Measurements from ENCODE around the gene WNT1.
A peak's percentile ranks its signal among the peaks of the same experiment; 100 is the strongest.

Gene WNT1

DNA sequence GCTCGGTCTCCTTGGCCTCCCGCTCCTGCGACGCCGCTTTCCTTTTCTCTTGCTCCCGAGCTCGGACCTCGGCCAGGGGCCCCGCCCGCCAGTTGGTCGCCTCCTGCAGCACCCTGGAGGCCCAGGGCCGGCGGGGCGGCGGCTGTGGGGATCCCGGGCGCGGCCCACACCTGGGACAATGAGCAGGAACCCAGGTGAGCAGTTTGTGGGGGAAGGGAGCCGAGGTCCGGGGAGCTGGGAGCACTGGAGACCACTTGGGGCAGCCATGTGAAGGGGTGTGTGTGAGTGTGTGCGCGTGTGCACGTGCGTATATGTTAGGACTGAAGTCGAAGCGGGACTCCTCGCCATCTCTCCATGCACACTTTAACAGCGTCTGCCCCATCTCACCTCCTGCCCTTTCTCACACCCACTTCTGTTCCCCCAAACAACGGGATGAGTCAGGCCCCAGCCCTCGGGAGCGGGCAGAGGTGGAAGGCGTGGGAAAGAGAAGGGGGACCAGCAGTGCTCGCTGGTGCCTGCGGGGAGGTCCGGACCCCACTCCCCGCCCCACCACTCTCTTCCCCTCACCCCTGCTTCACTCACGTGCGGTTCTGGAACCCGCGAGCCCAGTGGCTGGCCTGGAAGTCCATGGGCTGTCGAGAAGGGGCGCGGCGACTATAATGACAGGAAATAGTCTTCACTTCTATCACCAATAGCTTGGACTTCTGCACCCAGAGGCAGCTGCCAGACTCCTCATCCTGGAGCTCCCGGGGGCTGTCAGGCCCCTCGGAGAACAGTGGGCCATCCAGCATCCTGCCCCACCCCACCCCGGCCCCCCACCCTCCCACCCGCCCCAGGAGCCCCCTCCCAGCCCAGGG is 20.6 kb downstream of the WNT1 start:
- no peak for DNase-seq (ENCODE audit: low read depth, low spot score)
- H3K36me3 ChIP-seq (ENCODE audit: insufficient read depth, low read length), result peaks cover 11% of the 10 kb centered on the region; the same call in 1 of the 2 replicates
- no peaks in the 10 kb centered on the region for H3K9me3 ChIP-seq (ENCODE audit: low read depth, low read length)
- peak overlapping the region; percentile 82 for H3K4me3 ChIP-seq
- H3K9ac ChIP-seq (ENCODE audit: insufficient read length), result no peak overlapping the region
- no peak for TF ChIP-seq EZH2 (IDR thresholded peaks at IDR 0.05)
- no peak for TF ChIP-seq FOXP2 (optimal IDR thresholded peaks at IDR 0.05; ENCODE audit: control extremely low read depth, extremely low read length, insufficient read depth)
- no peak for TF ChIP-seq POLR2AphosphoS5 (IDR thresholded peaks at IDR 0.05; ENCODE audit: borderline replicate concordance, low read depth, low read length)
- H3K27ac ChIP-seq, result no peak overlapping the region

- H3K27ac ChIP-seq, result no peak within 1 kb of the TSS
- H3K4me3 ChIP-seq, result peak within 1 kb of the TSS; percentile 82
- H3K9ac ChIP-seq (ENCODE audit: insufficient read length), result peak within 1 kb of the TSS; percentile 67
- TF ChIP-seq POLR2AphosphoS5 (IDR thresholded peaks at IDR 0.05; ENCODE audit: borderline replicate concordance, low read depth, low read length) (no peak; the same call in 1 of the 2 replicates), EZH2 (IDR thresholded peaks at IDR 0.05) (no peak), FOXP2 (optimal IDR thresholded peaks at IDR 0.05; ENCODE audit: control extremely low read depth, extremely low read length, insufficient read depth) (no peak)
- no peak for DNase-seq (ENCODE audit: low read depth, low spot score)
- H3K36me3 ChIP-seq (ENCODE audit: insufficient read depth, low read length), result peaks cover 12% of the 10 kb centered on the region; the same call in 1 of the 2 replicates
- H3K9me3 ChIP-seq (ENCODE audit: low read depth, low read length), result no peaks in the 10 kb centered on the region
Observed at GRCh38 chr12:48999371-49000131, 21.4 kb downstream of the WNT1 start, which contains the start of gene DDN. Gene DDN (minus strand): TSS chr12:48999375. CDS start chr12:48999287, 88 bp downstream.

- TF ChIP-seq POLR2AphosphoS5 (IDR thresholded peaks at IDR 0.05; ENCODE audit: borderline replicate concordance, low read depth, low read length), result no peak
- no peak for TF ChIP-seq EZH2 (IDR thresholded peaks at IDR 0.05)
- H3K27ac ChIP-seq, result no peak overlapping the region
- H3K9me3 ChIP-seq (ENCODE audit: low read depth, low read length), result no peaks in the 10 kb centered on the region
- no peak for DNase-seq (ENCODE audit: low read depth, low spot score)
- H3K4me3 ChIP-seq, result no peak overlapping the region
- peaks cover 20% of the 10 kb centered on the region for H3K36me3 ChIP-seq (ENCODE audit: insufficient read depth, low read length)
- H3K9ac ChIP-seq (ENCODE audit: insufficient read length), result no peak overlapping the region
Observed at GRCh38 chr12:49000346-49000745, 22.2 kb downstream of the WNT1 start.

DNA sequence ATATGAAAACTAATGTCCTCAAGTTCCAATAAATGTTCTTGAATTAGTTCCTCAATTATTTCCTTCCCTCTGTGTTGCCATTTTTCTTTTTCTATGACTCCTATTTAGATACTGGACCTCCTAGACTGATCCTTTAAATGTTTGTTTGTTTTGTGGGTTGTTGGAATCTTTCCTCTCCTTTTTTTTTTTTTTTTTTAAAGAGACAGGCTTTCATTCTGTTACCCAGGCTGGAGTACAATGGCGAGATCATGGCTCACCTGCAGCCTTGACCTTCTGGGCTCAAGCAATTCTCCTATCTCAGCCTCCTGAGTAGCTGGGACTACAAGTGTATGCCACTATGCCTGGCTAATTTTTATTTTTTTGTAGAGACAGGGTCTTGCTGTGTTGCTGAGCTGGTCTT is 30.8 kb downstream of the WNT1 start:
- TF ChIP-seq POLR2AphosphoS5 (IDR thresholded peaks at IDR 0.05; ENCODE audit: borderline replicate concordance, low read depth, low read length) (no peak), EZH2 (IDR thresholded peaks at IDR 0.05) (no peak), FOXP2 (optimal IDR thresholded peaks at IDR 0.05; ENCODE audit: control extremely low read depth, extremely low read length, insufficient read depth) (no peak)
- Histone ChIP-seq H3K27ac (no peak overlapping the region), H3K9ac (ENCODE audit: insufficient read length) (no peak overlapping the region), H3K4me3 (no peak overlapping the region), H3K9me3 (ENCODE audit: low read depth, low read length) (no peaks in the 10 kb centered on the region), H3K36me3 (ENCODE audit: insufficient read depth, low read length) (peaks cover 17% of the 10 kb centered on the region)
- no peak for DNase-seq (ENCODE audit: low read depth, low spot score)

DNA sequence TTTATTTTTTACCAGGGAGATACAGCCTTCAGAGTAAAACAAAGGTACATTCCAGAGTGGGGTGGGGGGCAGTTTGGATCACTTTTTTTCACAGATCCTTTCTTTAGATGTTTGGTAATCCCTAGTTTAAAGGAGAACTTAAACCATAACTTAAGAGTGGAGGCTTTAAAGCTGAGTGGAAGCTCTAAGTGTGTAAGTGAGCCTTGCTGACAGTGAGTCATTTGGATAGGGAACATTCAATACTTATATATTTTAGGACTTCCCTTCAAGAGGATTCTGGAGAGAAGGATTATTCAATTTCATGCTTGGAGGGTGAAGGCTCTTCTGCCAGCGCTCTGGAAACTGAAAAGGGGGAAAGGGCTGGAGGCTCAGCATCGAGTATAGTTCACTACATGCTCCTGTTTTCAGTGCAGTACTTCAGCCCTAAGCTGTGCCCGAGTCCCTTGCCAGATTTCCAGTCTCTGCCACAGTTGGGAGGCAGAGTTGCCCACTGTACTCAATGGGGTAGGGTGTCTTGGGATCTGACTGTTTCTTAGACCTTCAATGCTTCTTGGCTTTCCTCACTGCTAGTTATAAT is 32.1 kb downstream of the WNT1 start:
- H3K36me3 ChIP-seq (ENCODE audit: insufficient read depth, low read length), result peaks cover 10% of the 10 kb centered on the region
- H3K27ac ChIP-seq, result no peak overlapping the region
- no peaks in the 10 kb centered on the region for H3K9me3 ChIP-seq (ENCODE audit: low read depth, low read length)
- H3K4me3 ChIP-seq, result no peak overlapping the region
- no peak overlapping the region for H3K9ac ChIP-seq (ENCODE audit: insufficient read length)
- no peak for DNase-seq (ENCODE audit: low read depth, low spot score)
- TF ChIP-seq EZH2 (IDR thresholded peaks at IDR 0.05) (no peak), FOXP2 (optimal IDR thresholded peaks at IDR 0.05; ENCODE audit: control extremely low read depth, extremely low read length, insufficient read depth) (no peak), POLR2AphosphoS5 (IDR thresholded peaks at IDR 0.05; ENCODE audit: borderline replicate concordance, low read depth, low read length) (no peak)

GRCh38 chr12:49012739-49013138 is 34.6 kb downstream of the WNT1 start:
- Histone ChIP-seq H3K36me3 (ENCODE audit: insufficient read depth, low read length) (peaks cover 5% of the 10 kb centered on the region), H3K27ac (no peak overlapping the region), H3K4me3 (no peak overlapping the region), H3K9me3 (ENCODE audit: low read depth, low read length) (no peaks in the 10 kb centered on the region), H3K9ac (ENCODE audit: insufficient read length) (no peak overlapping the region)
- TF ChIP-seq POLR2AphosphoS5 (IDR thresholded peaks at IDR 0.05; ENCODE audit: borderline replicate concordance, low read depth, low read length), result no peak
- no peak for TF ChIP-seq EZH2 (IDR thresholded peaks at IDR 0.05)
- TF ChIP-seq FOXP2 (optimal IDR thresholded peaks at IDR 0.05; ENCODE audit: control extremely low read depth, extremely low read length, insufficient read depth), result no peak
- DNase-seq (ENCODE audit: low read depth, low spot score), result no peak

GRCh38 chr12:49013428-49013827 is 35.3 kb downstream of the WNT1 start:
- no peak for DNase-seq (ENCODE audit: low read depth, low spot score)
- Histone ChIP-seq H3K36me3 (ENCODE audit: insufficient read depth, low read length) (peaks cover 5% of the 10 kb centered on the region), H3K9me3 (ENCODE audit: low read depth, low read length) (no peaks in the 10 kb centered on the region), H3K27ac (no peak overlapping the region), H3K9ac (ENCODE audit: insufficient read length) (no peak overlapping the region), H3K4me3 (no peak overlapping the region)
- TF ChIP-seq FOXP2 (optimal IDR thresholded peaks at IDR 0.05; ENCODE audit: control extremely low read depth, extremely low read length, insufficient read depth), result no peak
- no peak for TF ChIP-seq POLR2AphosphoS5 (IDR thresholded peaks at IDR 0.05; ENCODE audit: borderline replicate concordance, low read depth, low read length)
- TF ChIP-seq EZH2 (IDR thresholded peaks at IDR 0.05), result no peak

- DNase-seq (ENCODE audit: low read depth, low spot score), result no peak
- H3K9ac ChIP-seq (ENCODE audit: insufficient read length), result no peak overlapping the region
- H3K36me3 ChIP-seq (ENCODE audit: insufficient read depth, low read length), result peaks cover 5% of the 10 kb centered on the region
- H3K9me3 ChIP-seq (ENCODE audit: low read depth, low read length), result no peaks in the 10 kb centered on the region
- H3K27ac ChIP-seq, result no peak overlapping the region
- no peak overlapping the region for H3K4me3 ChIP-seq
- no peak for TF ChIP-seq EZH2 (IDR thresholded peaks at IDR 0.05)
Observed at GRCh38 chr12:49014547-49014946, 36.4 kb downstream of the WNT1 start.
